ENCODE measurements around the gene CDR2.

The CDR2 gene

GRCh38 chr16:22348291-22348690 lies 26.1 kb downstream of the CDR2 start:
- DNase-seq, result no peak

DNA sequence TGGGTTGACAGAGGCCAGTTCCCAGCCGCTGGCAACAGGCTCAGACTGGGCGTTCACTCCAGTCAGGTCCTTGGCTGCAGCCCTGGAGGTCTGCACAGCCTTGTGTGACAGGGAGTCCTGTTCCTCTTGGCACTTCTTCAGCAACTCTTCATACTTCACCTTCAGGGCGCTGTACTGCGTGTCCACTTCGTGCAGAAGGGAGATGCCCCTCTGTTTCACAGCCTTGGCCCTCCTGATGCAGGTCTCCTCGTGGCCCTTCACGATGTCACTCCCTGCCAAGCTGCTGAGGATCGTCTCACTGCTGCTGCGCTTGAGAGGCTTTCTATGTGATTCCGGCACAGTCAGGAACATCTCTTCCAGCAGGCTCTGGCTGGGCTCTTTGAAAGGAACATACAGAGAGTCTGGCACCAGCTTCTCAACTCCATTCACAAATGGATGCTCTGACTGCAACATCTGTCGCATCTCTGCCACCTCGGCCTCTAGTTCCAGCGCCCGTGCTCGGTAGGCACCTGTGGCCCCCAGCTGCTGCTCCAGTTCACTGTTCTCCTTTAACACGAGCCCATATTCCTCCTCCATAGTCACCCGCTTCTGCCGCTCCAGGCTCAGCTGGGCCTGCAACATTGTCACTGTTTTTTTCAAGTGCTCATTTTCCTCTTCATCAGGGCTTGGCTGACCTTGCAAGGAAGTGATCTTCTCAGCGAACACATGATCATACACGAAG lies 27.2 kb downstream of the CDR2 start:
- DNase-seq, result no peak

DNA sequence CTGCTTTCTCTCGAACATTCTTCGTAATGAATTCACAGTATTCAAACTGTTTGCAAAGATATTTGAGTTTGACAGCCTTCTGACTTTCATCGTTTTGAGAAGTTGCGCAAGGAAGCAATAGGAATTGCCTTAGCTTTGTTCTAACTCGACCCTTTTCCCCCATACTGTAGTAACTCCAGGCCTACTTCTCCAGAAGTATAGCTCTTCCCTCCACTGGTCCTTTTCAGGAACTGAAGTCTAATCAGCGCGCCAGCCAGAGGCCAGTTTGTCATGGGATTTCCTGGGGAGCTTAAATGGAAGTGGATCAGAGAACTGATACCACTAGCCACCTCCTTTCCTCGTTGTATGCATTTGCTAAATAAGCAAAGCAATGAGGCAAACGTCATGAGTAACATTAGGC lies 27.9 kb downstream of the CDR2 start:
- no peak for DNase-seq

DNA sequence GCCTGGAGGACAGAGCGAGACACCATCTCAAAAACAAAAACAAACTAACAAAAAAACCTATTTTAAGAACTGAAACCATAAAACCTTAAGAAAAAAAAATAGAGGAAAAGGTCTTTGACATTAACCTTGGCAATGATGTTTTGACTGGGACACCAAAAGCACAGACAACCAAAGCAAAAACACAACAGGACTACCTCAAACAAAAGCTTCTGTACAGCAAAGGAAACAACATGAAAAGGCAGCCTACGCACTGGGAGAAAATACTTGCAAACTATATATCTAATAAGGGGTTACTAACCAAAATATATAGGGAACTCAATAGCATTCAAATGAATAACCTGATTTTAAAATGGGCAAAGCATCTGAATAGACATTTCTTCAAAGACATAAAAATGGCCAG lies 32.3 kb downstream of the CDR2 start:
- DNase-seq, result no peak

- no peak for DNase-seq
These were observed 33.5 kb downstream of the CDR2 start for GRCh38 chr16:22340945-22341344.

DNA sequence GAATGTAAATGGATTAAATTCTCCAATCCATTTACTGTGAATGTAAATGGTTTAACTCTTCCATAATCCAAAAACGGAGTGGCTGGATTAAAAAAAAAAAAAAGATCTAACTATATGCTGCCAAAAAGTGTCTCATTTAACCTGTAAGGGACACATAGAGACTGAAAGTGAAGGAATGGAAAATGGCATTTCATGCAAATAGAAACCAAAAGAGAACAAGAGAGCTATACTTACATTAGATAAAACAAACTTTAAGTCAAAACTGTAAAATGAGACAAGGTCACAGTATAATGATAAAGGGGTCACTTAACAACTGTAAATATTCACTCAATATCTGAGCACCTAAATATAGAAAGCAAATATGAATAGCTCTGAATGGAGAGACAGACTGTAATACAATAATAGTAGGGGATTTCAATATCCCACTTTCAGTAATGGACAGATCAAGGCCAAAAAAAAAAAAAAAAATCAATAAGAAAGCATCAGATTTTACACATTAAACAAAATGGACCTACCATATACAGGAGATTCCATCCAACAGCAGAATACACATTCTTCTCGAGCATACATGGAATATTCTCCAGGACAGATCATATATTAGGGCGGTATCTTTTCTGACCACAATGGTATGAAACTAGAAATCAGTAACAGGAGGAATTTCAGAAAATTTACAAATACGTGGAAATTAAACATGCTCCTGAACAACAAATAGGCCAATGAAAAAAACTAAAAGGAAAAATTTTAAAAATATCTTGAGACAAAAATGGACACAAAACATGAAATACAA lies 36.4 kb downstream of the CDR2 start:
- no peak for DNase-seq

DNA sequence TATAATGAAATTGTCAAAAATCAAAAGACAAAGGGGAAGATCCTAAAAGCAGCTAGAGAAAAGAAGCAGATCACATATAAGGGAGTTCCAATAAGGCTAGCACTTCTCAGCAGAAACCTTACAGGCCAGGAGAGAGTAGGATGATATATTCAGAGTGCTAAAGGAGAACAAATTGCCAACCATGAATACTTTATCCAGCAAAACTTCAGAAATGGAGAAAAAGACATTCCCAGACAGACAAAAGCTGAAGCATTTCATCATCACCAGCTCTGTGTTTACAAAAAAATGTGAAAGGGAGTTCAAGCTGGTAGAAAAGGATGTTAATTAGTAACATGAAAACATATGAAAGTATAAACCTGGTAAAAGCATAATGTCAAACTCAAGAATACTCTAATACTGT lies 37.4 kb downstream of the CDR2 start:
- no peak for DNase-seq

DNA sequence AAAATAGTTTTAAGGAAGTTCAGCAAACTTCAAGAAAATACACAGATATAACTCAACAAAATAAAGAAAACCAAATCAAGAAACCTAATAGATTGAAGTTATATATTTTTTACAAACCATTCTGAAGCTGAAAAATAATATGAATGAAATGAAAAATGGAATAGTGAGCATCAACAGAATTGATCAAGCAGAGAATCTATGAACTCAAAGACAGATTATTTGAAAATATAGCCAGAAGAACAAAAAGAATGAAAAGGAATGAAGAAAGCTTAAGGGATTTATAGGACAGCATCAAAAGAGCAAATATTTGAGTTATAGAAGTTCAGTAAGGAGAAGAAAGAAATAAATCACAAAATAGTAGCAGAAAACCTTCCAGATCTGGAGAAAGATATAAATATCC lies 37.8 kb downstream of the CDR2 start:
- DNase-seq, result no peak

DNA sequence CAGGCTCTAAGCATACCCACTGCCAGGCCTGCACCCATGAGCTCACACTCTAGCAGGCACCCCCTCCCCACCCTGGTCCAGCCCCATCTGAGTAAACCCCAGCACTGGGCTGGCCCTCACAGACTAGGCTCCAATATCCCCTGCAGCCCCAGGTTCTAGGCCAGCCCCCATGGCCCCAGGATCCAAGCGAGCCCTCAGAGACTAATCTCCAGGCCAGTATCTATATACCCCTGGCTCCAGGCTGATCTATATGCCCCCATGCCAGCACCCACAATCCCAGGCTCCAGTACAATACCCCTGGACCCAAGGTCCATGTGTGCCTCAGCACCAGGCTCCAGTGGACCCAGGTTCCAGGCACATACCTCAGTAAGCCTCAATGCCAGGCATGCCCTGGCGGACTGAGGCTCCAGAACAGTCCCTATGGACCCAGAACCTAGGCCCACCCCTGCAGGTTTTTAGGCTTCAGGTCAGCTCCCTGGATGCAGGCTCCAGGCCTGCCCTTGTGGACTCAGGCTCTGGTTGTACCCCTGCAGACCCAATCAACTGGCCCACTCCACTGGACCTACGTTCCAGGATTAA lies 38.7 kb downstream of the CDR2 start:
- DNase-seq, result no peak

DNA sequence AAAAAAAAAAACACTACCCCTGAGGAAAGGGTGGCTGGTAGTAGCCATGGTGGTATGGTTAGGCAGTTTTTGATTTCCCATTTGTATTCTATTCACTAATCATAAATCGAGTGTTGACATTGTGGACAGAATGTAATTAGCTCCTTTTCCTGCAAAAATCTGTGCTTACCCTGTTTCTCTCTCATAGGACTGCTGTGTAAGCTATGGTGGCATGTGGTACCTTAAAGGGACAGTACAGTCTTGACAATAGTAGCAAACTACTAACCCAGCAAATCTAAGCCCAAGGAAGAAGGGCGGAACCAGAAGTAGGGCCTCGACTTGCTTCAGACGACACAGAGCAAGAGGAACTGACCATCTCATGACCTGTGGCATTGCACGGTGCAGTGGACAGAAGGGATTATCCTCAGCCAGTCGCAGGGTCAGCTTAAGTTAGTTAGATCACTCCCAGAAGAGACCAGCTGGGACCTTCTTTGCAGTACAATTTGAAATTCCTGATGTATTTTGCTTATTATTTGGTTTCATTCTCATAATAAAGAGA lies 40.9 kb downstream of the CDR2 start:
- no peak for DNase-seq

- DNase-seq, result no peak
These were observed 44.1 kb downstream of the CDR2 start for GRCh38 chr16:22330326-22330725.

DNA sequence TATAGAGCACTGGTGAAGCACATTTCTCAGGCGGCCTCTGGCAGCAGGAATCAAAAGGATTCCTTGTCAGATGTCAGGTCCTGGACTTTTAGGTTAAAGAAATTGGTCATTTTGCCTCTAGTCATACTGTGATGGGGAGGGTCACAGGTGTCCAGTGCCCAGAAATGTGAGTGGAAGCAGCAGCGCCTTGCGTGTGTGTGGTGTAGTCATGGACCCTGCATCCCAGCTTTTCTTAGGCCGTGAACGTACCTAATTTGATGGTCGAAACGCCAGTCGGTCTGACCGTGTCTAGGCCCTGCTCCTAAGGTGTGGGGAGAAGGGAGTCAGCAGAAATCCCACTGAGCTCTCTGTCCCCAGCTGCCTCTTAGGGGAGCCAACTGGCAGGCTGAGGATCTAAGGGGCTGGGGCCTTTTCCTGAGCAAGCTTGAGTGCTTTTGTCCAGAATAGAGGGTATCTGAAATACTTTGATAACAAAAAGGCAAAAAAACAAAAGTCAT lies 45.2 kb downstream of the CDR2 start:
- no peak for DNase-seq

GRCh38 chr16:22328081-22328725 lies 46.2 kb downstream of the CDR2 start:
- DNase-seq, result no peak

GRCh38 chr16:22327446-22327775 lies 47.0 kb downstream of the CDR2 start:
- DNase-seq, result no peak

DNA sequence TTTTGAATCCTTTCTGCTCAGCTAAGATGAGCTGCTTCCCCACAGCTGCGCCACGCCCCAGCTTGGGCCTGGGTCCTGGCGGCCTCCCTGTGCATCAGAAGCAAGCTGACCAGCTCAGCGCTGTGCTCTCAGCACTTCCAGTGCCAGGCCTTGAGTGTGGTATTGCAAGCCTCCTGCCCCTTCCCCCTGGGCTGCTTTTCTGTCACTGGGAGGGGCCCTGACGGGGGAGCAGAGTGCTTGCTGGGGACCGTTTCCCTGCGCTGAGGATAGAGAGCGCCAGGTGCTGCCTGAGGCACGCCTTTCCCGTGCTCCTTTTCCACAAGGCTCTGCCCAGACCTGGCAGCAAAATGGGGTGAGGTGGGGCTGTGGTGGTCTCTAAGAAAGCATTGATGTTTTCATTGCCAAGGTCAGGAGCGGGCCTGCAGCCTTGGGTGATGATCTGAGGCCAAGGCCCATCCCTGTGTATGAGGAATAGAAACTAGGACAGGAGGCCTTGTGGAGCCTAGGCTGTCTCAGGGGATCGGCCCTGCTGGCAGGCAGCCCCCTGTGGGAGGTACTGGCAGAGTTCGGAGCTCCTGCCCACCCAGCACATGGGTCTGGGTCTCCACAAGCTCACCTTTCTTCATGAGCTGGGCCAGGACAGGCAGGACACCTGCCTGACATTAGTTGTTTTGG lies 47.5 kb downstream of the CDR2 start:
- DNase-seq, result no peak

- DNase-seq, result no peak
These were observed 48.1 kb downstream of the CDR2 start for GRCh38 chr16:22326369-22326652.

DNA sequence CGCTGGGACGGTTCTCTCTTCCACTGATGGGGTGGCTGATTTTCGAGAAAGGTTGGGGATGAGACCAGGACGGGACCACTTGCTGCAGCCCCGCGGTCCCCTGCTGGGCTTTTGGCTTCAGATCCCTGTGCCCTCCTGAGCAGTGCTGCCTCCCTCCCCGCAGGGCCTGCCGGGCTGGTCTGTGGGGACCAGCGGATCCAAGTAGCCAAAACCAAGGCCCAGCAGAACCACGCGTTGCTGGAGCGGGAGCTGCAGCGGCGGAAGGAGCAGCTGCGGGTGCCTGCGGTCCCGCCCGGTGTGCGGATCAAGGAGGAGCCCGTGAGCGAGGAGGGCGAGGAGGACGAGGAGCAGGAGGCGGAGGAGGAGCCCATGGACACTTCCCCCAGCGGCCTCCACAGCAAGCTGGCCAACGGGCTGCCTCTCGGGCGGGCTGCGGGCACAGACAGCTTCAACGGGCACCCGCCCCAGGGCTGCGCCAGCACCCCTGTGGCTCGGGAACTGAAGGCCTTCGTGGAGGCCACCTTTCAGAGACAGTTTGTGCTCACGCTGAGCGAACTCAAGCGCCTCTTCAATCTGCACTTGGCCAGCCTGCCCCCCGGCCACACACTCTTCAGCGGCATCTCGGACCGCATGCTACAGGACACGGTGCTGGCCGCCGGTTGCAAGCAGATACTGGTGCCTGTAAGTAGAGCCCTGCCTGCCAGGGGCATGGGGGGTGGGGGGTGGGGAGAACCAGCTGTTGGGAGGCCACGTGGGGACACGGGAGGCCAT lies 48.6 kb downstream of the CDR2 start:
- DNase-seq, result no peak

- no peak for DNase-seq
These were observed 49.4 kb downstream of the CDR2 start for GRCh38 chr16:22324787-22325597.

DNA sequence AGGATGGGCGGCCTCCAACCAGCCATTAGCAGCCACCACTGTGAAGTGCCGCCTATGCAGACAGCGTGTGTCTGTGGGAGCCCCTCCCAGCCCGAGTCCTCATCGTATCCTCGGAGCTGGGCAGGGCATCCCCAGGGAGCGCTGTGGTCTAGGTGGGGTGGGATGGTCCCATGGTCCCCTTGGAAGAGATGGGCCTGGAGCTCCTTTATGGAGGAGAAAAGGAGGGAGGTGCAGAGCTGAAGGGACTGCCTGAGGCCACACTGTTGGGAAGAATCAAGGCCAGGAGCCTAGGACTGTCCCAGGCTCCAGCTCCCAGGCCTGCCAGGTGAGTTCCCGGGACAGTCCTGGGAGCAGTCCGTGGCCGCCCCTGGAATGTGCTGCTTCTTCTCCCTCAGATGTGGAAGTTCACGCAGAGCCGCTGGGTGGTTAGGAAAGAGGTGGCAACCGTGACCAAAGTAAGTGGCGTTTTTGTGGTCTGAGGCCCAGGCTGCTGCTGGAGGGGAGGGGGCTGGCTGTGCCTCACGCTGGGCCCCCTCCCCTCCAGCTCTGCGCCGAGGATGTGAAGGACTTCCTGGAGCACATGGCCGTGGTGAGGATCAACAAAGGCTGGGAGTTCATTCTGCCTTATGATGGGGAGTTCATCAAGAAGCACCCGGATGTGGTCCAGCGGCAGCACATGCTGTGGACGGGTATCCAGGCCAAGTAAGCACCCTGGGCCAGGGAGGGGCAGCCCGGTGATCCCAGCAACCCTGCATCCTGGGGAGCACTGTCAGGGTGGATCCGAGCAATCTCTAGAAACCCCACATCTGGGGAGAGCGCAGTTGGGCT lies 50.2 kb downstream of the CDR2 start:
- no peak for DNase-seq

GRCh38 chr16:22323173-22323958 lies 51.1 kb downstream of the CDR2 start:
- no peak for DNase-seq

Measured in COR-L47 (cell line).